BJ (cell line): ENCODE data around the gene CD300LG. TPM values are rescaled to one million over a fixed set of nuclear protein-coding genes. Genes with fewer than 3 reads are reported as not detected.
A peak's percentile ranks its signal among the peaks of the same experiment; 100 is the strongest.

Experiments used
- CTCF ChIA-PET: fragments of 350-600 bp; formaldehyde crosslinking; extraction: SDS; loops from one replicate; lab custom pipeline; 2021; ENCODE audit warnings: antibody characterized with exemption, inconsistent platforms; lab: Yijun Ruan, JAX
- POLR2A ChIA-PET: fragments of 300-600 bp; sonication (Branson Sonifier 250); formaldehyde crosslinking; extraction: SDS; loops from one replicate; lab custom pipeline; 2021; ENCODE audit warnings: antibody characterized with exemption; lab: Charles Lee
- DNase-seq: peaks from one replicate; pipeline ENCODE4 v3.0.0-alpha.2; 2011; ENCODE audit warnings: low read depth
- H3K27me3 ChIP-seq: 2 replicates; pipeline ENCODE4 v1.6.0; 2011; ENCODE audit warnings: low read length; ENCODE audit not compliant: control insufficient read depth, insufficient read depth
- H3K36me3 ChIP-seq: 2 replicates; pipeline ENCODE4 v1.5.1; 2011; ENCODE audit warnings: low read length; ENCODE audit not compliant: control insufficient read depth, insufficient read depth
- H3K4me3 ChIP-seq: 2 replicates; pipeline ENCODE4 v1.5.1; 2011; ENCODE audit warnings: low read depth, mild to moderate bottlenecking, control low read depth, low read length
- polyA plus RNA-seq: library from polyadenylated mRNA; depleted of rRNA; stranded (reverse); fragments of >200 nt; gene quantifications from 2 replicates; pipeline ENCODE4 v1.2.3, GENCODE V29; 2011
- TF ChIP-seq, protein P1 (sequence below): IDR thresholded peaks from 2 replicates; pipeline ENCODE4 v1.5.1; 2011; ENCODE audit warnings: low read depth, mild to moderate bottlenecking, control low read depth, inconsistent platforms, low read length, moderate library complexity; ENCODE audit not compliant: insufficient read depth

CD300LG gene
- polyA plus RNA-seq, 1 experiment: not detected

- no peak for DNase-seq
- H3K27me3 ChIP-seq: peaks cover 3% of the 10 kb centered on the region
- CTCF ChIA-PET: interaction anchor here (0.7 to 6.1 kb wide), 30 partner anchors 9 to 290 kb away, joined by 3 to 70 read pairs (median 8); partner anchors contain the start of genes CD300LG, MPP2 and PPY
- H3K36me3 ChIP-seq: no peaks in the 10 kb centered on the region; the same call in 1 of the 2 replicates
- POLR2A ChIA-PET: no interaction called here
- TF ChIP-seq, protein P1, sequence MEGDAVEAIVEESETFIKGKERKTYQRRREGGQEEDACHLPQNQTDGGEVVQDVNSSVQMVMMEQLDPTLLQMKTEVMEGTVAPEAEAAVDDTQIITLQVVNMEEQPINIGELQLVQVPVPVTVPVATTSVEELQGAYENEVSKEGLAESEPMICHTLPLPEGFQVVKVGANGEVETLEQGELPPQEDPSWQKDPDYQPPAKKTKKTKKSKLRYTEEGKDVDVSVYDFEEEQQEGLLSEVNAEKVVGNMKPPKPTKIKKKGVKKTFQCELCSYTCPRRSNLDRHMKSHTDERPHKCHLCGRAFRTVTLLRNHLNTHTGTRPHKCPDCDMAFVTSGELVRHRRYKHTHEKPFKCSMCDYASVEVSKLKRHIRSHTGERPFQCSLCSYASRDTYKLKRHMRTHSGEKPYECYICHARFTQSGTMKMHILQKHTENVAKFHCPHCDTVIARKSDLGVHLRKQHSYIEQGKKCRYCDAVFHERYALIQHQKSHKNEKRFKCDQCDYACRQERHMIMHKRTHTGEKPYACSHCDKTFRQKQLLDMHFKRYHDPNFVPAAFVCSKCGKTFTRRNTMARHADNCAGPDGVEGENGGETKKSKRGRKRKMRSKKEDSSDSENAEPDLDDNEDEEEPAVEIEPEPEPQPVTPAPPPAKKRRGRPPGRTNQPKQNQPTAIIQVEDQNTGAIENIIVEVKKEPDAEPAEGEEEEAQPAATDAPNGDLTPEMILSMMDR: no peak
- no peak overlapping the region for H3K4me3 ChIP-seq
Measured at GRCh38 chr17:43877451-43878155, 30.6 kb downstream of the CD300LG start.

DNA sequence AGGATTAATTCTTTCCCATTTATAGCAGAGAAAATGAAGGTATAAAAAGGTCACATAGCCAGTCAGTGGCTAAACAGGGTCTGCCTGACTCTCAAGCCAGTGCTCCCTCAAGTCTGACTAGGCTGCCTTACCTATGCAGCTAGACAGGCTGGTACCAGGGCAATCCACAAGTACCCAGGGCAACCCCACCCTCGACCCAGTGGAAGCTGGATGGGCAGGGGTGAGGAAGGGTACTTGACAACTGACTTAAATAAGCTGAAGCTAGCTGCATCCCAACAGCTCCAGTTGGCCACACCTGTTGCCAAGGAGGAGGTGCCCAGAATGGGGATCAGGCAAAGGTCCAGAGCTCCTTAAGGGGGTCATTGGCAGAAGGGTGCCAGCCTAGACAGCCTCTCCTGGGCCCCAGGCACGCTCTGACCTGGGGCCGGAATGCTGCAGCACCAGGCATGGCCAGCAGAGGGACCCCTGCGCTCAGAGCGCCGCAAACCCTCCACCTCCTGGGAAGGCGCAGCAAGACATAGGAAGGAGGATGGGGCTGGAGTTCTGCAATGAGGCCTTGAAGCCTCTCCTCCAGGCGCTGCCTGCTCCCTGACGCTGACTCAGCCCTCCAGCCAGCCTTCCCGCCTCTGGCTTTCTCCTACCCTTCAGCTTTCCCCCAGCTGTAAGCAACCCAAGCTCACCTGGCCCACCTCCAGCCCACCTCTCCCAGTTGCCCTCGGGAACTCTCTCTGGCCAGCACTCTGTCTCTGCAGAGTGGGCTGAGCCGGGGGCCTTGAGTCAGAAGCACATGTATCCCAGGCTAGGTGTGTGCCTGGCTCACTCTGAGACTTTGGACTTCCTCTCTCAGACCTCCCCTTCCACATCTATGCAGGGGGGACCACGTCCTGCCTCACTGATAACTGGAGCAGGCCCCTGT, 31.5 kb downstream of the CD300LG start:
- Histone ChIP-seq H3K36me3 (no peaks in the 10 kb centered on the region; the same call in 1 of the 2 replicates), H3K27me3 (peaks cover 2% of the 10 kb centered on the region), H3K4me3 (no peak overlapping the region)
- ChIA-PET CTCF (interaction anchor here (0.5 to 6.1 kb wide), 33 partner anchors 10 to 898 kb away, joined by 3 to 70 read pairs (median 7); partner anchors contain the start of genes CD300LG, MPP2, PPY and RUNDC1), POLR2A (no interaction called here)
- DNase-seq: peak; percentile 37
- TF ChIP-seq, protein P1: peak; percentile 99

GRCh38 chr17:43879723-43880419, 32.9 kb downstream of the CD300LG start:
- ChIA-PET CTCF (interaction anchor here (0.7 to 6.1 kb wide), 19 partner anchors 10 to 288 kb away, joined by 3 to 70 read pairs (median 8); partner anchors contain the start of genes CD300LG, MPP2 and PPY), POLR2A (no interaction called here)
- TF ChIP-seq, protein P1: no peak
- DNase-seq: no peak
- Histone ChIP-seq H3K36me3 (no peaks in the 10 kb centered on the region; the same call in 1 of the 2 replicates), H3K27me3 (peaks cover 2% of the 10 kb centered on the region), H3K4me3 (no peak overlapping the region)

- Histone ChIP-seq H3K36me3 (no peaks in the 10 kb centered on the region; the same call in 1 of the 2 replicates), H3K27me3 (no peaks in the 10 kb centered on the region), H3K4me3 (no peak overlapping the region)
- CTCF ChIA-PET: interaction anchor here (0.7 to 6.1 kb wide), 18 partner anchors 10 to 288 kb away, joined by 3 to 70 read pairs (median 6); partner anchors contain the start of genes CD300LG, MPP2 and PPY
- no peak for DNase-seq
- TF ChIP-seq, protein P1: peak; percentile 75
- POLR2A ChIA-PET: no interaction called here
Measured at GRCh38 chr17:43880420-43880991, 33.5 kb downstream of the CD300LG start.
